ENCODE results near the gene PAX2.

PAX2 gene

DNA sequence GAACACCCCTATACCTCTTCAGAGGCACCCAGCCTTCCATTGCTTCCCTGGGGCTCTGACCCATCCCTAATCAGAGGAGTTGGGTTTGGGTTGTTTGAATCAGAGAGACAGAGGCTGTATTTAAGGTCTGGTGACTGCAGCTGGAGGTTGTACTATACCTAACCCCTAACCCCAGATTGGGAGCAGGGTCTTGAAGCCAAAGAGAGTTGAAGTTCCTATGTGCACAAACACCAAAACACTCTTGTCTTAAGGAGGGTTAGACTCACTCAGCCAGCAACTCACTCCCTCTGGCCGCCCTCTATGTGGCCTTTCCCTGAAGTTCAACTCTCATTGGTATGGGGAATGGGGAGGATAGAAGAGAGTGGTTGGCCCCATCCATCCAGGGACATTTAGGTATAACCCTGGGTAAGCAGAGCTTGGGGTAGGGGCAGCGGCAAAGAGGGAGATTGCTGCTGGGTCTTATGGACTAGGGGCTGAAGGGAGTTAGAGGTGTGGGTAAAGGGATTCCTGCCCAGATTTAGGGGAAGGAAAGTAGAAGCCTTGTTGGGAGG lies 80.0 kb downstream of the PAX2 start:
- no peak for ATAC-seq
- TF ChIP-seq ISL1 (CRISPR knock-in tag; IDR thresholded peaks at IDR 0.05) (no peak), SNAI2 (CRISPR knock-in tag; IDR thresholded peaks at IDR 0.05) (no peak), ZFP3 (CRISPR knock-in tag; IDR thresholded peaks at IDR 0.05) (no peak), ZNF565 (CRISPR knock-in tag; conservative IDR thresholded peaks at IDR 0.05; ENCODE audit: low read depth) (no peak), CSDC2 (CRISPR knock-in tag; IDR thresholded peaks at IDR 0.05) (no peak), RARB (CRISPR knock-in tag; IDR thresholded peaks at IDR 0.05) (no peak), ZC3H10 (CRISPR knock-in tag; IDR thresholded peaks at IDR 0.05) (no peak), ZFP30 (CRISPR knock-in tag; IDR thresholded peaks at IDR 0.05) (no peak), BACH2 (CRISPR knock-in tag; IDR thresholded peaks at IDR 0.05; ENCODE audit: borderline replicate concordance) (no peak)
- TF ChIP-seq, protein P1, sequence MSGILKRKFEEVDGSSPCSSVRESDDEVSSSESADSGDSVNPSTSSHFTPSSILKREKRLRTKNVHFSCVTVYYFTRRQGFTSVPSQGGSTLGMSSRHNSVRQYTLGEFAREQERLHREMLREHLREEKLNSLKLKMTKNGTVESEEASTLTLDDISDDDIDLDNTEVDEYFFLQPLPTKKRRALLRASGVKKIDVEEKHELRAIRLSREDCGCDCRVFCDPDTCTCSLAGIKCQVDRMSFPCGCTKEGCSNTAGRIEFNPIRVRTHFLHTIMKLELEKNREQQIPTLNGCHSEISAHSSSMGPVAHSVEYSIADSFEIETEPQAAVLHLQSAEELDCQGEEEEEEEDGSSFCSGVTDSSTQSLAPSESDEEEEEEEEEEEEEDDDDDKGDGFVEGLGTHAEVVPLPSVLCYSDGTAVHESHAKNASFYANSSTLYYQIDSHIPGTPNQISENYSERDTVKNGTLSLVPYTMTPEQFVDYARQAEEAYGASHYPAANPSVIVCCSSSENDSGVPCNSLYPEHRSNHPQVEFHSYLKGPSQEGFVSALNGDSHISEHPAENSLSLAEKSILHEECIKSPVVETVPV (CRISPR knock-in tag; IDR thresholded peaks at IDR 0.05), result no peak
- TF ChIP-seq, protein P2, sequence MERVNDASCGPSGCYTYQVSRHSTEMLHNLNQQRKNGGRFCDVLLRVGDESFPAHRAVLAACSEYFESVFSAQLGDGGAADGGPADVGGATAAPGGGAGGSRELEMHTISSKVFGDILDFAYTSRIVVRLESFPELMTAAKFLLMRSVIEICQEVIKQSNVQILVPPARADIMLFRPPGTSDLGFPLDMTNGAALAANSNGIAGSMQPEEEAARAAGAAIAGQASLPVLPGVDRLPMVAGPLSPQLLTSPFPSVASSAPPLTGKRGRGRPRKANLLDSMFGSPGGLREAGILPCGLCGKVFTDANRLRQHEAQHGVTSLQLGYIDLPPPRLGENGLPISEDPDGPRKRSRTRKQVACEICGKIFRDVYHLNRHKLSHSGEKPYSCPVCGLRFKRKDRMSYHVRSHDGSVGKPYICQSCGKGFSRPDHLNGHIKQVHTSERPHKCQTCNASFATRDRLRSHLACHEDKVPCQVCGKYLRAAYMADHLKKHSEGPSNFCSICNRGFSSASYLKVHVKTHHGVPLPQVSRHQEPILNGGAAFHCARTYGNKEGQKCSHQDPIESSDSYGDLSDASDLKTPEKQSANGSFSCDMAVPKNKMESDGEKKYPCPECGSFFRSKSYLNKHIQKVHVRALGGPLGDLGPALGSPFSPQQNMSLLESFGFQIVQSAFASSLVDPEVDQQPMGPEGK (CRISPR knock-in tag; IDR thresholded peaks at IDR 0.05; ENCODE audit: borderline replicate concordance), result no peak
- TF ChIP-seq, protein P3, sequence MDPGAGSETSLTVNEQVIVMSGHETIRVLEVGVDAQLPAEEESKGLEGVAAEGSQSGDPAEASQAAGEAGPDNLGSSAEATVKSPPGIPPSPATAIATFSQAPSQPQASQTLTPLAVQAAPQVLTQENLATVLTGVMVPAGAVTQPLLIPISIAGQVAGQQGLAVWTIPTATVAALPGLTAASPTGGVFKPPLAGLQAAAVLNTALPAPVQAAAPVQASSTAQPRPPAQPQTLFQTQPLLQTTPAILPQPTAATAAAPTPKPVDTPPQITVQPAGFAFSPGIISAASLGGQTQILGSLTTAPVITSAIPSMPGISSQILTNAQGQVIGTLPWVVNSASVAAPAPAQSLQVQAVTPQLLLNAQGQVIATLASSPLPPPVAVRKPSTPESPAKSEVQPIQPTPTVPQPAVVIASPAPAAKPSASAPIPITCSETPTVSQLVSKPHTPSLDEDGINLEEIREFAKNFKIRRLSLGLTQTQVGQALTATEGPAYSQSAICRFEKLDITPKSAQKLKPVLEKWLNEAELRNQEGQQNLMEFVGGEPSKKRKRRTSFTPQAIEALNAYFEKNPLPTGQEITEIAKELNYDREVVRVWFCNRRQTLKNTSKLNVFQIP (CRISPR knock-in tag; IDR thresholded peaks at IDR 0.05; ENCODE audit: borderline replicate concordance, low read depth), result no peak

DNA sequence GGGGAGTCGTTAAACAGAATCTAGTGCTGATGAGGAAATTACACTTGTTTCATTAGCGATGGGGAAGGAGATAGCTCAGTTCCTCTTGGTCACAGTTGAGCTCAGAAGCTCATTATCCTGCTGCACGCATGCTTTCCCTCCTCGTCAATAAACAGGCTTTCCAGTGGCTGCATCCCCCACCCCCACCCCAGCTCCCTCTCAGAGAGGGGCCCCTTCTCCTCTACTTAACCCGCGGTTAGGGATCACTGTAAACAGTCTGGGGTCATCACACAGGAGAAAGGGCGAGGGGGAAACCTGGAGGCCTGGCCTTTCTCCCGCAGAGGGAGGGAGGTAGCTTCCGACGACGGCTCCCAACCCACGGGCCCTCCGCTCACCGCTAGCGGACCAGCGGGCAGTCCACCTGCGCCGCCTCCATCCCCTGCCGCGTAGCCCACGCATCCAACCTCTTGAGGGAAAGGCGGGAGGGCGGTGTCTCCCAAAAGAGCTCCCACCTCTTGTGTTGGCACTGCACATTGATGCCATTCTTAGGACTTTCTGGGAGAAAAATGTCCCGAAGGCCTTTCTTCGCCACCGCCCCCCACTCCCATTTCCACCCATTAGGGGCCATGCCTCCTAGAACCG lies 80.8 kb downstream of the PAX2 start:
- no peak for TF ChIP-seq GLIS3 (CRISPR knock-in tag; IDR thresholded peaks at IDR 0.05)
- TF ChIP-seq TOX (CRISPR knock-in tag; IDR thresholded peaks at IDR 0.05; ENCODE audit: borderline replicate concordance), result no peak
- TF ChIP-seq ZFP30 (CRISPR knock-in tag; IDR thresholded peaks at IDR 0.05), result no peak
- no peak for TF ChIP-seq SNAI2 (CRISPR knock-in tag; IDR thresholded peaks at IDR 0.05)
- TF ChIP-seq ZNF565 (CRISPR knock-in tag; conservative IDR thresholded peaks at IDR 0.05; ENCODE audit: low read depth), result no peak
- TF ChIP-seq TCF4 (CRISPR knock-in tag; IDR thresholded peaks at IDR 0.05; ENCODE audit: borderline replicate concordance), result no peak
- TF ChIP-seq, protein P4, sequence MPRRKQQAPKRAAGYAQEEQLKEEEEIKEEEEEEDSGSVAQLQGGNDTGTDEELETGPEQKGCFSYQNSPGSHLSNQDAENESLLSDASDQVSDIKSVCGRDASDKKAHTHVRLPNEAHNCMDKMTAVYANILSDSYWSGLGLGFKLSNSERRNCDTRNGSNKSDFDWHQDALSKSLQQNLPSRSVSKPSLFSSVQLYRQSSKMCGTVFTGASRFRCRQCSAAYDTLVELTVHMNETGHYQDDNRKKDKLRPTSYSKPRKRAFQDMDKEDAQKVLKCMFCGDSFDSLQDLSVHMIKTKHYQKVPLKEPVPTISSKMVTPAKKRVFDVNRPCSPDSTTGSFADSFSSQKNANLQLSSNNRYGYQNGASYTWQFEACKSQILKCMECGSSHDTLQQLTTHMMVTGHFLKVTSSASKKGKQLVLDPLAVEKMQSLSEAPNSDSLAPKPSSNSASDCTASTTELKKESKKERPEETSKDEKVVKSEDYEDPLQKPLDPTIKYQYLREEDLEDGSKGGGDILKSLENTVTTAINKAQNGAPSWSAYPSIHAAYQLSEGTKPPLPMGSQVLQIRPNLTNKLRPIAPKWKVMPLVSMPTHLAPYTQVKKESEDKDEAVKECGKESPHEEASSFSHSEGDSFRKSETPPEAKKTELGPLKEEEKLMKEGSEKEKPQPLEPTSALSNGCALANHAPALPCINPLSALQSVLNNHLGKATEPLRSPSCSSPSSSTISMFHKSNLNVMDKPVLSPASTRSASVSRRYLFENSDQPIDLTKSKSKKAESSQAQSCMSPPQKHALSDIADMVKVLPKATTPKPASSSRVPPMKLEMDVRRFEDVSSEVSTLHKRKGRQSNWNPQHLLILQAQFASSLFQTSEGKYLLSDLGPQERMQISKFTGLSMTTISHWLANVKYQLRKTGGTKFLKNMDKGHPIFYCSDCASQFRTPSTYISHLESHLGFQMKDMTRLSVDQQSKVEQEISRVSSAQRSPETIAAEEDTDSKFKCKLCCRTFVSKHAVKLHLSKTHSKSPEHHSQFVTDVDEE (CRISPR knock-in tag; IDR thresholded peaks at IDR 0.05), result no peak
- TF ChIP-seq, protein P1 (CRISPR knock-in tag; IDR thresholded peaks at IDR 0.05), result no peak
- TF ChIP-seq, protein P5, sequence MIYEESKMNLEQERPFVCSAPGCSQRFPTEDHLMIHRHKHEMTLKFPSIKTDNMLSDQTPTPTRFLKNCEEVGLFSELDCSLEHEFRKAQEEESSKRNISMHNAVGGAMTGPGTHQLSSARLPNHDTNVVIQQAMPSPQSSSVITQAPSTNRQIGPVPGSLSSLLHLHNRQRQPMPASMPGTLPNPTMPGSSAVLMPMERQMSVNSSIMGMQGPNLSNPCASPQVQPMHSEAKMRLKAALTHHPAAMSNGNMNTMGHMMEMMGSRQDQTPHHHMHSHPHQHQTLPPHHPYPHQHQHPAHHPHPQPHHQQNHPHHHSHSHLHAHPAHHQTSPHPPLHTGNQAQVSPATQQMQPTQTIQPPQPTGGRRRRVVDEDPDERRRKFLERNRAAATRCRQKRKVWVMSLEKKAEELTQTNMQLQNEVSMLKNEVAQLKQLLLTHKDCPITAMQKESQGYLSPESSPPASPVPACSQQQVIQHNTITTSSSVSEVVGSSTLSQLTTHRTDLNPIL (CRISPR knock-in tag; IDR thresholded peaks at IDR 0.05; ENCODE audit: low read depth), result no peak
- TF ChIP-seq, protein P2 (CRISPR knock-in tag; IDR thresholded peaks at IDR 0.05; ENCODE audit: borderline replicate concordance), result no peak
- no peak for TF ChIP-seq CSDC2 (CRISPR knock-in tag; IDR thresholded peaks at IDR 0.05)
- TF ChIP-seq RARB (CRISPR knock-in tag; IDR thresholded peaks at IDR 0.05), result no peak
- TF ChIP-seq OSR1 (CRISPR knock-in tag; IDR thresholded peaks at IDR 0.05), result no peak
- no peak for TF ChIP-seq ARNTL (CRISPR knock-in tag; IDR thresholded peaks at IDR 0.05; ENCODE audit: borderline replicate concordance, low read depth)
- no peak for TF ChIP-seq ISL1 (CRISPR knock-in tag; IDR thresholded peaks at IDR 0.05)
- no peak for TF ChIP-seq ZNF70 (CRISPR knock-in tag; IDR thresholded peaks at IDR 0.05)
- no peak for TF ChIP-seq ZC3H10 (CRISPR knock-in tag; IDR thresholded peaks at IDR 0.05)

More for the DNA sequence above, 80.8 kb downstream of the PAX2 start:
- ATAC-seq, result no peak

Data from SK-N-SH treated with all-trans-retinoic acid at 6 μM for 48 hours (cell line).